ENCODE measurements around the gene UGT1A3.

- TF ChIP-seq CTCF (IDR thresholded peaks at IDR 0.05) (no peak), EP300 (IDR thresholded peaks at IDR 0.05) (no peak), POLR2A (IDR thresholded peaks at IDR 0.05) (no peak), POLR2AphosphoS5 (IDR thresholded peaks at IDR 0.05) (peak in 1 of 3 donors; percentile 26)
Measured at GRCh38 chr2:233707940-233708644, 20.8 kb upstream of the UGT1A3 start.
